Measurements from ENCODE around the gene DTX4.

DTX4 gene

DNA sequence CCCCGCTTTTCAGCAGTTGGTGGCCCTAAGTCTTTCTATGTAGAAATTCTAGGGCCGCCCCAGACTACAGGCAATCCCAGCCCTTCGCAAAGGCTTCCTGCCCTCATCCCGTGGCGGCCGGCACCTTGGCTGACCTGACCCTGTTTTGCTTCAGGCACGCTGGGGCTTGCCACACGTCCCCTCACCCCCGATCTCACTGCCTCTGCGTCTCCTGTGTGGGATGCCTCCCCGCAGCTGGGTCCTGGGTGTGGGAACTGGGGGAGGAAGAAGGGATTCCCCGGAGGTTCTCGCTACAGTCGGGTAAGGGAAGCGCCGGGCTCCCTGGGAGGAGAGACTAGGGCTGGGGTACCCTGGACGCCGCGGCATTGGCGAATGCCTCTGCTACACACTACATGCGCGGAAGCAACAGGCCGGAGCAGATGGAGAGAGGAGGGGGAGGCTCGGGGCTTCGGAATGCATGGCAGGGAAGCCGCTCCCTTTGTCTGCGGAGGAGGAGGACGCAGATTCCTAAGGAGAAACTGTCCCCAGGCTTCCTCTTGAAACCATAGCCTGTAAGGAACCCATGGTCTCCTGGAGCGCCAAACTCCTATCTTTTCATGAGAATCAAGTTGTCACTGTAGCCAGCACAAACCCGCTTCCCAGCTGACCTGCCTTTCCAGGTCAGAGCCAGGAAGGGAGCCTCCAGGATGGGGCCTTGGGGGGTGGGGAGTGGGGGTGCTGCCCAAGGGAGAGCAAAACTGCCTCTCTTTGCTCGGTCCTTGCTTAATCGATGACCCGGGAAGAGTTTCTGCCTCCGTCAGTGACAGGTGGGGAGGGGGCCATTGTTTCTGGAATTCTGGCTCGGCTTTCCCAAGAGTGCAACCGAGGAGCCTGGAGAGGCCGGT, 1.4 kb downstream of the DTX4 start:
- TF ChIP-seq ZNF274 (IDR thresholded peaks at IDR 0.05; ENCODE audit: low read depth, low read length) (no peak), SUZ12 (IDR thresholded peaks at IDR 0.05; ENCODE audit: extremely low read depth, insufficient read depth, insufficient read length) (no peak), YY1 (IDR thresholded peaks at IDR 0.05; ENCODE audit: insufficient read depth, insufficient read length) (no peak)
- Histone ChIP-seq H3K9me3 (ENCODE audit: insufficient read depth, low read length) (peaks cover 4% of the 10 kb centered on the region; the same call in 1 of the 2 replicates), H3K27me3 (ENCODE audit: insufficient read depth, insufficient read length) (no peaks in the 10 kb centered on the region), H3K4me1 (ENCODE audit: insufficient read depth, insufficient read length) (peaks cover 9% of the 10 kb centered on the region), H3K36me3 (ENCODE audit: insufficient read depth, insufficient read length, low read length) (peaks cover 23% of the 10 kb centered on the region), H3K4me3 (ENCODE audit: insufficient read length, low read depth) (peak overlapping the region; percentile 91), H3K9ac (ENCODE audit: insufficient read length, low read depth) (peak overlapping the region; percentile 90)
- no peak for DNase-seq (ENCODE audit: low read depth, low spot score)

- Histone ChIP-seq H3K27me3 (ENCODE audit: insufficient read depth, insufficient read length) (no peaks in the 10 kb centered on the region), H3K9me3 (ENCODE audit: insufficient read depth, low read length) (peaks cover 12% of the 10 kb centered on the region), H3K4me3 (ENCODE audit: insufficient read length, low read depth) (peak overlapping the region; percentile 91), H3K9ac (ENCODE audit: insufficient read length, low read depth) (peak overlapping the region; percentile 90), H3K4me1 (ENCODE audit: insufficient read depth, insufficient read length) (peaks cover 9% of the 10 kb centered on the region), H3K36me3 (ENCODE audit: insufficient read depth, insufficient read length, low read length) (peaks cover 24% of the 10 kb centered on the region)
- no peak for TF ChIP-seq SUZ12 (IDR thresholded peaks at IDR 0.05; ENCODE audit: extremely low read depth, insufficient read depth, insufficient read length)
- TF ChIP-seq ZNF274 (IDR thresholded peaks at IDR 0.05; ENCODE audit: low read depth, low read length), result no peak
- TF ChIP-seq YY1 (IDR thresholded peaks at IDR 0.05; ENCODE audit: insufficient read depth, insufficient read length), result no peak
- DNase-seq (ENCODE audit: low read depth, low spot score), result peak; percentile 79
Measured at GRCh38 chr11:59173964-59174663, 2.2 kb downstream of the DTX4 start.

GRCh38 chr11:59174664-59175033, 2.7 kb downstream of the DTX4 start:
- TF ChIP-seq SUZ12 (IDR thresholded peaks at IDR 0.05; ENCODE audit: extremely low read depth, insufficient read depth, insufficient read length) (no peak), YY1 (IDR thresholded peaks at IDR 0.05; ENCODE audit: insufficient read depth, insufficient read length) (no peak), ZNF274 (IDR thresholded peaks at IDR 0.05; ENCODE audit: low read depth, low read length) (no peak)
- peaks cover 9% of the 10 kb centered on the region for H3K4me1 ChIP-seq (ENCODE audit: insufficient read depth, insufficient read length)
- peak overlapping the region; percentile 47 for H3K9ac ChIP-seq (ENCODE audit: insufficient read length, low read depth)
- peaks cover 18% of the 10 kb centered on the region for H3K9me3 ChIP-seq (ENCODE audit: insufficient read depth, low read length)
- no peak overlapping the region for H3K4me3 ChIP-seq (ENCODE audit: insufficient read length, low read depth)
- no peak for DNase-seq (ENCODE audit: low read depth, low spot score)
- H3K36me3 ChIP-seq (ENCODE audit: insufficient read depth, insufficient read length, low read length), result peaks cover 28% of the 10 kb centered on the region
- H3K27me3 ChIP-seq (ENCODE audit: insufficient read depth, insufficient read length), result no peaks in the 10 kb centered on the region

- no peak for DNase-seq (ENCODE audit: low read depth, low spot score)
- Histone ChIP-seq H3K27me3 (ENCODE audit: insufficient read depth, insufficient read length) (no peaks in the 10 kb centered on the region), H3K9ac (ENCODE audit: insufficient read length, low read depth) (peak overlapping the region; percentile 47), H3K9me3 (ENCODE audit: insufficient read depth, low read length) (peaks cover 21% of the 10 kb centered on the region), H3K36me3 (ENCODE audit: insufficient read depth, insufficient read length, low read length) (peaks cover 29% of the 10 kb centered on the region), H3K4me1 (ENCODE audit: insufficient read depth, insufficient read length) (peaks cover 9% of the 10 kb centered on the region), H3K4me3 (ENCODE audit: insufficient read length, low read depth) (no peak overlapping the region)
- TF ChIP-seq YY1 (IDR thresholded peaks at IDR 0.05; ENCODE audit: insufficient read depth, insufficient read length), result no peak
- no peak for TF ChIP-seq ZNF274 (IDR thresholded peaks at IDR 0.05; ENCODE audit: low read depth, low read length)
- TF ChIP-seq SUZ12 (IDR thresholded peaks at IDR 0.05; ENCODE audit: extremely low read depth, insufficient read depth, insufficient read length), result no peak
Measured at GRCh38 chr11:59175091-59175501, 3.2 kb downstream of the DTX4 start.

GRCh38 chr11:59176330-59176729, 4.4 kb downstream of the DTX4 start:
- H3K9me3 ChIP-seq (ENCODE audit: insufficient read depth, low read length), result peaks cover 21% of the 10 kb centered on the region
- H3K9ac ChIP-seq (ENCODE audit: insufficient read length, low read depth), result no peak overlapping the region
- H3K27me3 ChIP-seq (ENCODE audit: insufficient read depth, insufficient read length), result no peaks in the 10 kb centered on the region
- no peak for TF ChIP-seq ZNF274 (IDR thresholded peaks at IDR 0.05; ENCODE audit: low read depth, low read length)
- TF ChIP-seq YY1 (IDR thresholded peaks at IDR 0.05; ENCODE audit: insufficient read depth, insufficient read length), result no peak
- TF ChIP-seq SUZ12 (IDR thresholded peaks at IDR 0.05; ENCODE audit: extremely low read depth, insufficient read depth, insufficient read length), result no peak
- no peak overlapping the region for H3K4me3 ChIP-seq (ENCODE audit: insufficient read length, low read depth)
- H3K4me1 ChIP-seq (ENCODE audit: insufficient read depth, insufficient read length), result peaks cover 9% of the 10 kb centered on the region
- H3K36me3 ChIP-seq (ENCODE audit: insufficient read depth, insufficient read length, low read length), result peaks cover 31% of the 10 kb centered on the region
- no peak for DNase-seq (ENCODE audit: low read depth, low spot score)

- H3K9me3 ChIP-seq (ENCODE audit: insufficient read depth, low read length), result peaks cover 21% of the 10 kb centered on the region
- H3K9ac ChIP-seq (ENCODE audit: insufficient read length, low read depth), result no peak overlapping the region
- TF ChIP-seq SUZ12 (IDR thresholded peaks at IDR 0.05; ENCODE audit: extremely low read depth, insufficient read depth, insufficient read length) (no peak), YY1 (IDR thresholded peaks at IDR 0.05; ENCODE audit: insufficient read depth, insufficient read length) (no peak), ZNF274 (IDR thresholded peaks at IDR 0.05; ENCODE audit: low read depth, low read length) (no peak)
- H3K36me3 ChIP-seq (ENCODE audit: insufficient read depth, insufficient read length, low read length), result peaks cover 52% of the 10 kb centered on the region
- no peaks in the 10 kb centered on the region for H3K27me3 ChIP-seq (ENCODE audit: insufficient read depth, insufficient read length)
- peaks cover 9% of the 10 kb centered on the region for H3K4me1 ChIP-seq (ENCODE audit: insufficient read depth, insufficient read length)
- no peak for DNase-seq (ENCODE audit: low read depth, low spot score)
- no peak overlapping the region for H3K4me3 ChIP-seq (ENCODE audit: insufficient read length, low read depth)
Measured at GRCh38 chr11:59178402-59178801, 6.5 kb downstream of the DTX4 start.

DNA sequence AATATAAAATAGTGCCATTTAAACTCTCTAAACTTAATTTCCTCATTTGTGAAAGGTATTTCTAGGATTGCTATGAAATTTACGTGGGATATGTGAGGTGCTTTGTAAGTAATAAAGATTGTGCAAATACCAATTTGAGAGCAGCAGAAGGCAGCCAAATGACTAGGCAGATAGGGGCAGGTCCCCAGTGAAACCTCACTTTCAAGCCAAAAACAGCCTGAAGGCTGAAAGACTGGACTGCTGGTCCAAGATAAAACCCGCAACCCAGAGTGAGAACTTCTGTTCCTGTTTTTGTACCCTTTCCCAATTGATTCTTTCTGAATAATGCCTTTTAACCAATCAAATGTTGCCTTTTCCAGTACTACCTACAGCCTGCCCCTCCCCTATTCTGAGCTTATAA, 7.2 kb downstream of the DTX4 start:
- TF ChIP-seq ZNF274 (IDR thresholded peaks at IDR 0.05; ENCODE audit: low read depth, low read length) (no peak), SUZ12 (IDR thresholded peaks at IDR 0.05; ENCODE audit: extremely low read depth, insufficient read depth, insufficient read length) (no peak), YY1 (IDR thresholded peaks at IDR 0.05; ENCODE audit: insufficient read depth, insufficient read length) (no peak)
- DNase-seq (ENCODE audit: low read depth, low spot score), result no peak
- Histone ChIP-seq H3K36me3 (ENCODE audit: insufficient read depth, insufficient read length, low read length) (peaks cover 59% of the 10 kb centered on the region), H3K4me3 (ENCODE audit: insufficient read length, low read depth) (no peak overlapping the region), H3K9me3 (ENCODE audit: insufficient read depth, low read length) (peaks cover 21% of the 10 kb centered on the region), H3K4me1 (ENCODE audit: insufficient read depth, insufficient read length) (peaks cover 10% of the 10 kb centered on the region), H3K9ac (ENCODE audit: insufficient read length, low read depth) (no peak overlapping the region), H3K27me3 (ENCODE audit: insufficient read depth, insufficient read length) (no peaks in the 10 kb centered on the region)

Measured in NT2/D1 (cell line).